HAP-1 (cell line): ENCODE results near the gene SNX30.
A peak's percentile ranks its signal among the peaks of the same experiment; 100 is the strongest.

Source experiments
- DNase-seq, 2 experiments: peaks; one replicate each; pipeline ENCODE4 v3.0.0-alpha.2; 2016 to 2020; ENCODE audit warnings: low spot score in 2 of 2
- H3K27me3 ChIP-seq: fragments of 250-450 bp; sonication (Bioruptor Pico); 2 replicates; pipeline ENCODE4 v1.5.1; 2020; ENCODE audit warnings: low read depth, mild to moderate bottlenecking, moderate library complexity
- H3K36me3 ChIP-seq: fragments of 250-450 bp; sonication (Bioruptor Pico); replicated peaks from 2 replicates; pipeline ENCODE4 v1.5.1; 2020; ENCODE audit warnings: mild to moderate bottlenecking
- H3K4me1 ChIP-seq: fragments of 250-450 bp; sonication (Bioruptor Pico); 2 replicates; pipeline ENCODE4 v1.5.1; 2020; ENCODE audit warnings: mild to moderate bottlenecking
- H3K4me3 ChIP-seq: fragments of 250-450 bp; sonication (Bioruptor Pico); 2 replicates; pipeline ENCODE4 v1.5.1; 2020; ENCODE audit warnings: mild to moderate bottlenecking, moderate library complexity
- H3K9me3 ChIP-seq: fragments of 250-450 bp; sonication (Bioruptor Pico); 2 replicates; pipeline ENCODE4 v1.5.1; 2020; ENCODE audit warnings: mild to moderate bottlenecking, moderate library complexity
- in situ Hi-C: fragments of 300-500 bp; cut with MboI; formaldehyde crosslinking; loops from 3 replicates; pipeline ENCODE4 v1.14.3; 2020; ENCODE audit warnings: low sequenced_read_pairs, inconsistent platforms, mixed read lengths

The SNX30 gene

GRCh38 chr9:112780450-112781036 lies 30.0 kb downstream of the SNX30 start:
- H3K9me3 ChIP-seq = no peaks in the 10 kb centered on the region
- no peak for DNase-seq
- H3K4me1 ChIP-seq = peaks cover 9% of the 10 kb centered on the region
- H3K4me3 ChIP-seq = no peak overlapping the region
- H3K27me3 ChIP-seq = no peaks in the 10 kb centered on the region
- no peaks in the 10 kb centered on the region for H3K36me3 ChIP-seq
- in situ Hi-C loops = no loop called here

GRCh38 chr9:112782218-112782617 lies 31.7 kb downstream of the SNX30 start:
- H3K27me3 ChIP-seq = no peaks in the 10 kb centered on the region
- H3K9me3 ChIP-seq = no peaks in the 10 kb centered on the region
- DNase-seq = no peak
- H3K4me1 ChIP-seq = peaks cover 9% of the 10 kb centered on the region
- in situ Hi-C loops = no loop called here
- H3K36me3 ChIP-seq = no peaks in the 10 kb centered on the region
- H3K4me3 ChIP-seq = no peak overlapping the region

- DNase-seq = no peak
- Histone ChIP-seq H3K27me3 (no peaks in the 10 kb centered on the region), H3K4me3 (no peak overlapping the region), H3K9me3 (no peaks in the 10 kb centered on the region), H3K4me1 (peaks cover 9% of the 10 kb centered on the region), H3K36me3 (no peaks in the 10 kb centered on the region)
- in situ Hi-C loops = no loop called here
Observed at GRCh38 chr9:112783551-112783954, 33.0 kb downstream of the SNX30 start.

GRCh38 chr9:112784020-112784785 lies 33.6 kb downstream of the SNX30 start:
- Histone ChIP-seq H3K36me3 (no peaks in the 10 kb centered on the region), H3K9me3 (no peaks in the 10 kb centered on the region), H3K4me1 (peaks cover 9% of the 10 kb centered on the region), H3K4me3 (no peak overlapping the region), H3K27me3 (no peaks in the 10 kb centered on the region)
- DNase-seq = no peak
- in situ Hi-C loops = no loop called here

GRCh38 chr9:112785986-112786385 lies 35.4 kb downstream of the SNX30 start:
- Histone ChIP-seq H3K4me1 (peaks cover 7% of the 10 kb centered on the region), H3K36me3 (no peaks in the 10 kb centered on the region), H3K4me3 (no peak overlapping the region), H3K27me3 (no peaks in the 10 kb centered on the region), H3K9me3 (no peaks in the 10 kb centered on the region)
- no peak for DNase-seq
- in situ Hi-C loops = no loop called here

- DNase-seq = no peak
- Histone ChIP-seq H3K27me3 (no peaks in the 10 kb centered on the region), H3K36me3 (no peaks in the 10 kb centered on the region), H3K9me3 (no peaks in the 10 kb centered on the region), H3K4me3 (no peak overlapping the region), H3K4me1 (no peaks in the 10 kb centered on the region)
- in situ Hi-C loops = no loop called here
Observed at GRCh38 chr9:112786829-112787520, 36.4 kb downstream of the SNX30 start.

- H3K27me3 ChIP-seq = no peaks in the 10 kb centered on the region
- DNase-seq = no peak
- H3K36me3 ChIP-seq = no peaks in the 10 kb centered on the region
- no peak overlapping the region for H3K4me3 ChIP-seq
- no peaks in the 10 kb centered on the region for H3K9me3 ChIP-seq
- in situ Hi-C loops = no loop called here
- 0 out of 2 replicates have a peak, but pooled peaks cover 2% of the 10 kb centered on the region for H3K4me1 ChIP-seq
Observed at GRCh38 chr9:112787978-112788377, 37.4 kb downstream of the SNX30 start.

- Histone ChIP-seq H3K36me3 (no peaks in the 10 kb centered on the region), H3K4me3 (no peak overlapping the region), H3K4me1 (0 out of 2 replicates have a peak, but pooled peaks cover 2% of the 10 kb centered on the region), H3K9me3 (no peaks in the 10 kb centered on the region), H3K27me3 (no peaks in the 10 kb centered on the region)
- in situ Hi-C loops = no loop called here
- DNase-seq = no peak
Observed at GRCh38 chr9:112789473-112789872, 38.9 kb downstream of the SNX30 start.

GRCh38 chr9:112789891-112790774 lies 39.6 kb downstream of the SNX30 start:
- DNase-seq = no peak
- 0 out of 2 replicates have a peak, but pooled peaks cover 2% of the 10 kb centered on the region for H3K4me1 ChIP-seq
- H3K36me3 ChIP-seq = no peaks in the 10 kb centered on the region
- in situ Hi-C loops = no loop called here
- H3K4me3 ChIP-seq = no peak overlapping the region
- no peaks in the 10 kb centered on the region for H3K9me3 ChIP-seq
- H3K27me3 ChIP-seq = no peaks in the 10 kb centered on the region

- Histone ChIP-seq H3K4me3 (no peak overlapping the region), H3K27me3 (no peaks in the 10 kb centered on the region), H3K4me1 (0 out of 2 replicates have a peak, but pooled peaks cover 2% of the 10 kb centered on the region), H3K36me3 (no peaks in the 10 kb centered on the region), H3K9me3 (no peaks in the 10 kb centered on the region)
- in situ Hi-C loops = no loop called here
- DNase-seq = no peak
Observed at GRCh38 chr9:112792670-112793069, 42.1 kb downstream of the SNX30 start.

- no peaks in the 10 kb centered on the region for H3K27me3 ChIP-seq
- no peaks in the 10 kb centered on the region for H3K9me3 ChIP-seq
- in situ Hi-C loops = no loop called here
- H3K4me3 ChIP-seq = no peak overlapping the region
- no peaks in the 10 kb centered on the region for H3K36me3 ChIP-seq
- DNase-seq = peak; percentile 39 to 82
- H3K4me1 ChIP-seq = 0 out of 2 replicates have a peak, but pooled peaks cover 2% of the 10 kb centered on the region
Observed at GRCh38 chr9:112793213-112793810, 42.8 kb downstream of the SNX30 start.

- H3K36me3 ChIP-seq = no peaks in the 10 kb centered on the region
- DNase-seq = no peak
- in situ Hi-C loops = no loop called here
- no peak overlapping the region for H3K4me3 ChIP-seq
- no peaks in the 10 kb centered on the region for H3K27me3 ChIP-seq
- H3K4me1 ChIP-seq = 0 out of 2 replicates have a peak, but pooled peaks cover 2% of the 10 kb centered on the region
- no peaks in the 10 kb centered on the region for H3K9me3 ChIP-seq
Observed at GRCh38 chr9:112794731-112795130, 44.2 kb downstream of the SNX30 start.

- Histone ChIP-seq H3K4me1 (0 out of 2 replicates have a peak, but pooled peaks cover 2% of the 10 kb centered on the region), H3K4me3 (no peak overlapping the region), H3K36me3 (no peaks in the 10 kb centered on the region), H3K27me3 (no peaks in the 10 kb centered on the region), H3K9me3 (no peaks in the 10 kb centered on the region)
- DNase-seq = no peak
- in situ Hi-C loops = no loop called here
Observed at GRCh38 chr9:112795921-112796320, 45.4 kb downstream of the SNX30 start.
